Neural cell (in vitro differentiated cells): ENCODE measurements around the gene NHEJ1.

Source experiments
- CTCF ChIP-seq: fragments of 450-650 bp; IDR thresholded peaks from 2 replicates; pipeline ENCODE4 v1.5.1; 2014; ENCODE audit warnings: antibody characterized with exemption, mild to moderate bottlenecking, moderate library complexity; ENCODE audit not compliant: poor library complexity, severe bottlenecking
- EZH2 ChIP-seq: fragments of 200-600, 300-800 bp; shearing (Covaris generic), sonication (generic); IDR thresholded peaks from 2 replicates; pipeline ENCODE4 v1.6.1; 2014; ENCODE audit warnings: antibody characterized with exemption, low read length, borderline replicate concordance, mild to moderate bottlenecking; ENCODE audit not compliant: insufficient read depth, poor library complexity, severe bottlenecking
- REST ChIP-seq: IDR thresholded peaks from 2 replicates; pipeline ENCODE4 v1.6.1; 2012; ENCODE audit warnings: borderline replicate concordance
- SMC3 ChIP-seq: fragments of 450-650 bp; conservative IDR thresholded peaks from 2 replicates; pipeline ENCODE4 v1.6.1; 2014; ENCODE audit warnings: antibody characterized with exemption, mild to moderate bottlenecking, moderate library complexity; ENCODE audit not compliant: poor library complexity
- TAF1 ChIP-seq: IDR thresholded peaks from 2 replicates; pipeline ENCODE4 v1.6.1; 2012; ENCODE audit warnings: low read depth

GRCh38 chr2:219122202-219122980 is 38.2 kb downstream of the NHEJ1 start:
- TF ChIP-seq EZH2 (no peak), CTCF (no peak), REST (no peak), SMC3 (no peak), TAF1 (no peak)
